ENCODE results near the gene ACVR1C.
"Not testable (repeated sequence)": the region's sequence is repeated elsewhere in the genome, so short reads cannot be mapped to it uniquely, and the experiment has no call there.

Gene ACVR1C

DNA sequence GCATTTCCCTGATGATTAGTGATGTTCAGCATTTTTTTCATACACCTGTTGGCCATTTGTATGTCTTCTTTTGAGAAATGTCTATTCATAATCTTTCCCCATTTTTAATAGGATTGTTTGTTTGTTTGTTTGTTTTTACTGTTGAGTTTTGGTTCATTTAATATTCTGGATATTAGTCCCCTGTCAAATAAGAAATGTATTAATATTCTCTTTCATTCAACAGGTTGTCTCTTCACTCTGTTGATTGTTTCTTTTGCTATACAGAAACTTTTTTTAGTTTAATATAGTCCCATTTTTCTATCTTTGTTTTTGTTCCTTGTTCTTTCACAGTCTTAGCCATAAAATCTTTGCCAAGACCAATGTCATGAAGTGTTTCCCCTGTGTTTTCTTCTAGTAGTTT lies 22.1 kb downstream of the ACVR1C start:
- Histone ChIP-seq H3K4me1 (ENCODE audit: insufficient read depth, low read length) (no peaks in the 10 kb centered on the region), H3K9me3 (ENCODE audit: control insufficient read depth, insufficient read depth, low read length) (no peaks in the 10 kb centered on the region), H3K36me3 (ENCODE audit: insufficient read depth, low read length) (no peaks in the 10 kb centered on the region), H3K9ac (ENCODE audit: low read depth, low read length) (no peak overlapping the region)

DNA sequence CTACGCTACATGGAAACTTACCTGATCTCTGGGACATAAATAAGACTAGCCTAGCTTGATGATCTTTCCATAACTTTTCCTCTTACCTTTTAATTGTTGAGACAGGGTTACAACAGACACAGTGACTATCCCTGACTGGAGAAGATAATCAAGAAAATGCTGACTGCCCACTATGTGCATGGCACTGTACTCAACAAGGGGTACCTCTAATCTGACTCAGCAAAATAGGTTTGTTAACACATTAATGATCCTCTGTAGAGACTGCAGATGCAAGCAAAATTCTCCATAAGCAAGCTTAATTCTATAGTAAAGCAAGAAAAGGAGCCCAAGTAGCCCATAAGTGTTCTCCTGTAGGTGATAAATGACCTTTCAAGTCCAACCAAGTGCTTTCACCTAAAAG lies 25.5 kb downstream of the ACVR1C start:
- H3K9me3 ChIP-seq (ENCODE audit: control insufficient read depth, insufficient read depth, low read length) = no peaks in the 10 kb centered on the region
- H3K9ac ChIP-seq (ENCODE audit: low read depth, low read length) = no peak overlapping the region
- no peaks in the 10 kb centered on the region for H3K36me3 ChIP-seq (ENCODE audit: insufficient read depth, low read length)
- H3K4me1 ChIP-seq (ENCODE audit: insufficient read depth, low read length) = no peaks in the 10 kb centered on the region

DNA sequence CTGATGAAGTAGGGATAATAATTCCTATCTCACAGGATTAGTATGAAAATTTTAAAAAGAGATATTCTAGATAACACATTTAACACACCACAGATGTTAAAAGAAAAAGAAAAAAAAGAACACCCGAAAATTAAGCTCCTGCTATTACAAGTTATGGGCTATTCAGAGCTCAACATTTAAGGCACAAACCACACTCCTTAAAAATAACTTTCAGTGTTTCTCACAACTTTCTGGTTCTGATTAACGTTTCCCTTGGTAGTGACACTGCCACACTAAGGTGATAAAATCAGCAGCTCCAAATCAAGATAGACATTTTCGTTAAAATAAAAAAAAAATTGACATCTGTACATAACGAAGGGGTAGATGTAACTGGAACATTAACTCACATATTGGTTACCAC lies 26.9 kb downstream of the ACVR1C start:
- no peaks in the 10 kb centered on the region for H3K4me1 ChIP-seq (ENCODE audit: insufficient read depth, low read length)
- no peak overlapping the region for H3K9ac ChIP-seq (ENCODE audit: low read depth, low read length)
- no peaks in the 10 kb centered on the region for H3K36me3 ChIP-seq (ENCODE audit: insufficient read depth, low read length)
- no peaks in the 10 kb centered on the region for H3K9me3 ChIP-seq (ENCODE audit: control insufficient read depth, insufficient read depth, low read length)

DNA sequence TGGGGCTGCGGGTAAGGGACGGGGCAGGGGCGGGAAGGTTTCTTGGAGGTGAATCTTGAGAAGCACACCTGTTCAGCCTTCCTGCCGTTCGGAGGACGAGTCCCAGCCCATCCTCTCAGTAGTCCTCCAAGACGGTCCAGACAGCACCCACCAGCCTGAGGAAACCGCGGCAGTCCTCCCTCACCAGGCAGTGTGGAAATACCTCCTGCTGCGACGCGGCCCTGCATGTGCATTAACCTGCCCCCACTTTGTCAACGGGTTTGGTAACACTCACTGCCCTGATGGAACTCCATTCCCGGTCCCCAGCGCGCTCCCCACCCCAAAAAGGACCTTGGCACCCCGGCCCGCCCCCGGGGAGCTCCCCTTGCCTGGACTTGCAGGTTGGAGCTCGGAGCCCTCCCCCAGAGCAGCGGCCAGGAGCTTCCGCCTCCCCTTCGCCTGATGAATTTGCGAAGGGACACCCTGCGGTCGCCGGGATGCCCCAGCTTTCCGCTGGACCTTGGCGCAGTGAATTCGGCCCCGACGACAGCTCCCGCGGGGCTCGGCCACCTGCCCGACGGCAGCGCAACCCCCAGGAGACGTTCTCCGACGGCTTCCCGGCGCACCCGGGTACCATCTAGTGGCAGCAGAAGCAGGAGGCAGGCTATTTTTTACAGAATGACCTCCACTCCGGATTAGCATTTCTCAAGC lies 31.5 kb downstream of the ACVR1C start:
- no peaks in the 10 kb centered on the region for H3K36me3 ChIP-seq (ENCODE audit: insufficient read depth, low read length)
- no peaks in the 10 kb centered on the region for H3K9me3 ChIP-seq (ENCODE audit: control insufficient read depth, insufficient read depth, low read length)
- peak overlapping the region; percentile 24; the same call in 1 of the 2 replicates for H3K9ac ChIP-seq (ENCODE audit: low read depth, low read length)
- no peaks in the 10 kb centered on the region for H3K4me1 ChIP-seq (ENCODE audit: insufficient read depth, low read length)

DNA sequence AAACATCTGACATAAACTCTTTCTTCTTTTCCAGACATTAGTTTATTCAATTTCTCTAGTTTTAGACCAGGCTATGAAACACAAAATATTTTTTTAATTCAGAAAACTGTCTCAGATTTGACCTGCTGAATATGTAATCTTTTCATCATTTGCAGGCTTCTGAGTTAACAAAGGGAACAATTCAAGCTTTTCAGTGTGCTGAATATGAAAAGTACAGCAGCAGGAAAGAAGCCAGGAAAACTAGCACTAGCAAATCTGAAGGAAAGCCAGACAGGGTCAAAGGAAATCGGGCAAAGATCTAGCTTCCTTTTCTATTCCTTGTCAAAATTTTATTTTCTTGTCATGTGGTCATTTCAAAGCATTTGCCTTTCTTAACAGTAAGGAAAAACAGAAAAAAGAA lies 35.3 kb downstream of the ACVR1C start:
- Histone ChIP-seq H3K9me3 (ENCODE audit: control insufficient read depth, insufficient read depth, low read length) (no peaks in the 10 kb centered on the region), H3K4me1 (ENCODE audit: insufficient read depth, low read length) (no peaks in the 10 kb centered on the region), H3K9ac (ENCODE audit: low read depth, low read length) (no peak overlapping the region), H3K36me3 (ENCODE audit: insufficient read depth, low read length) (no peaks in the 10 kb centered on the region)

DNA sequence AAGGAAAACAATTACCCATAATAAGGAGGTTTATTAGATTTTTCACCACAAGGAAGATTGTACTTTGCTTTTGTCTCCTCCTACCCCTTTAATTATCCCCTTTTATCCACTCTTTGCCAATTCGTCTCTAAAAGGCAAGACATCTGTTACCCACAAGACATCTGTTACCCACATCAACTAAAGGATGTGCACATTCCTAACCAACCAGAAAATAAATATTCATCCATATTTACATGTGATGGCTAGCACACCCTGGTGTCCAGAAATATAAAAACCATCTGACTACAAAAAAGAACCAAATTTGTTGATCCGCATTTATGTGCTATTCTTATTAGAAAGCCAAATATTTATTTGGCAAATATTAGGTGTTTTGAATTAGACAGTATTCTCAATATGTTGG lies 35.7 kb downstream of the ACVR1C start:
- H3K9ac ChIP-seq (ENCODE audit: low read depth, low read length) = no peak overlapping the region
- H3K9me3 ChIP-seq (ENCODE audit: control insufficient read depth, insufficient read depth, low read length) = no peaks in the 10 kb centered on the region
- no peaks in the 10 kb centered on the region for H3K4me1 ChIP-seq (ENCODE audit: insufficient read depth, low read length)
- H3K36me3 ChIP-seq (ENCODE audit: insufficient read depth, low read length) = no peaks in the 10 kb centered on the region

DNA sequence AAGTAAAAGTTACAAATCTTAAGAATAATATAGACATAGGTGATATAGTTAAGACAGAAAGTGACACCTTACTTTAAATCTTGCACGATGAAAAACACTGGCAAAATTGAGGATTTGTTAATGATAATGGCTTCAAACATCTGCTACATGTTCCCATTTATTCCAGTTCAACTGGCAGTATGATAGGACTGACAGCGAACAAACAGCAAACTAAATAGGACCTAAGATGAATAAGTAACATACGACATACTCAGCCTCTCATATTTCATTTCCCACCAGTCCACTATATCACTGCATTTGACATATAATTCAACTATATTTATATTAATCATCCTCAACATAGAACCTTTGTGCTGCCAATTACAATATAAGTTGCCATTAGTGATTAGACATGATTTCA lies 36.3 kb downstream of the ACVR1C start:
- Histone ChIP-seq H3K9me3 (ENCODE audit: control insufficient read depth, insufficient read depth, low read length) (no peaks in the 10 kb centered on the region), H3K9ac (ENCODE audit: low read depth, low read length) (no peak overlapping the region)

DNA sequence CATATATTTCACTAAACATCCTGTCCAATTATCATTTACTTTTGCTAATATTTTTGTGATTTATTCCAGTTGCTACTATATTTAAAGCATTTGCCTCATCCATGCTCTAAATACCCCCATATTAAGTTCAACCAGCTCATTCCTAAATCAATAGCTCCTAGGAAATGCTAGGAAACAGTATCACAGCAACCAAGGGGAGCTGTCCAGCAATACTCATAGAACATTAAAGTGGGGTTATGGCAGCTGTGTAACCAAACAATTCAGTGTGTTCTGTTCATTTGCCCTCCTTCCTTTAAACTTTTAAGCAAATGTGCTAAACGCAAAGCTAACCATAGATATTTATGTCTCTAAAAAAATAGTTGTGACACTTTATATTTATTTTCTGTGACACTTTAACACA lies 41.1 kb downstream of the ACVR1C start:
- Histone ChIP-seq H3K4me1 (ENCODE audit: insufficient read depth, low read length) (no peaks in the 10 kb centered on the region), H3K36me3 (ENCODE audit: insufficient read depth, low read length) (no peaks in the 10 kb centered on the region), H3K9ac (ENCODE audit: low read depth, low read length) (no peak overlapping the region), H3K9me3 (ENCODE audit: control insufficient read depth, insufficient read depth, low read length) (no peaks in the 10 kb centered on the region)

More for the DNA sequence above, 36.3 kb downstream of the ACVR1C start:
- Histone ChIP-seq H3K4me1 (ENCODE audit: insufficient read depth, low read length) (no peaks in the 10 kb centered on the region), H3K36me3 (ENCODE audit: insufficient read depth, low read length) (no peaks in the 10 kb centered on the region)

DNA sequence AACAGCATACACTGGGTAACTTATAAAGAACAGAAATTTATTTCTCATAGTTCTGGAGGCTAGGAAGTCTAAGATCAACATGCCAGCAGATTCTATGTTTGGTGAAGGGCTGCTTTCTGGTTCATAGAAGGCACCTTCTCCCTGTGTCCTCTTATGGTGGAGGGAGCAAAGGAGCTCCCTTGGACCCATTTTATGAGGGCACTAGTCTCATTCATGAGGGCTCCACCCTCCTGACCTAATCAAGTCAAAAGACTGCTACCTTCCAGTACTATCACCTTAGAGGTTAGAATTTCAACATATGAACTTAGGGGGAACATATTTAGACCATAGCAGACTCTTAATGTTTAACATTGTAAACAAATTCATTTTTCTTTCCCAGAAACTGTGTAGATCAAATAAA lies 54.5 kb downstream of the ACVR1C start:
- H3K36me3 ChIP-seq (ENCODE audit: insufficient read depth, low read length) = no peaks in the 10 kb centered on the region
- no peaks in the 10 kb centered on the region for H3K4me1 ChIP-seq (ENCODE audit: insufficient read depth, low read length)
- no peak overlapping the region for H3K9ac ChIP-seq (ENCODE audit: low read depth, low read length)
- H3K9me3 ChIP-seq (ENCODE audit: control insufficient read depth, insufficient read depth, low read length) = peaks cover 3% of the 10 kb centered on the region; the same call in 1 of the 2 replicates

DNA sequence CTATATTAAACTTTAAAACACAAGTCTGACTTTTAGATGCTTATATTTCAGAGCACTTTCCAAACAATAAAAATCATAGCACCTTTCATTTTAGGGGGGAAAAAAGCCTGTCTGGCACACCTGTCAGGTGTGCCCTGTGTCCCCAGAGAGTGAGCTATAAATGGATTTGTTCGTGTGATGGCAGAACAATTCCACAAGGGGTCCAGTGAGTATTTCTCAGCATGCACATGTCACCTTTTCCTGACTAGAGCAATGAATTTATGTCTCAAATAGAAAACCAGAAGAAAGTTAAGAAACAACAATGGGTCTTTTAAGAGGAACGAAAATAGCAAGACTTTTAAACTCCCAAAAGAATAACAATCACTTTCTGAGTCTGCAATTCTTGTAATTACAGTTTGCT lies 55.9 kb downstream of the ACVR1C start:
- Histone ChIP-seq H3K36me3 (ENCODE audit: insufficient read depth, low read length) (no peaks in the 10 kb centered on the region), H3K4me1 (ENCODE audit: insufficient read depth, low read length) (no peaks in the 10 kb centered on the region), H3K9ac (ENCODE audit: low read depth, low read length) (no peak overlapping the region), H3K9me3 (ENCODE audit: control insufficient read depth, insufficient read depth, low read length) (no peaks in the 10 kb centered on the region)

DNA sequence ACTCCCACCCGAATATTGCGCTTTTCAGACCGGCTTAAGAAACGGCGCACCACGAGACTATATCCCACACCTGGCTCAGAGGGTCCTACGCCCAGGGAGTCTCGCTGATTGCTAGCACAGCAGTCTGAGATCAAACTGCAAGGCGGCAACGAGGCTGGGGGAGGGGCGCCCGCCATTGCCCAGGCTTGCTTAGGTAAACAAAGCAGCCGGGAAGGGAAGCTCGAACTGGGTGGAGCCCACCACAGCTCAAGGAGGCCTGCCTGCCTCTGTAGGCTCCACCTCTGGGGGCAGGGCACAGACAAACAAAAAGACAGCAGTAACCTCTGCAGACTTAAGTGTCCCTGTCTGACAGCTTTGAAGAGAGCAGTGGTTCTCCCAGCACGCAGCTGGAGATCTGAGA lies 62.0 kb downstream of the ACVR1C start:
- not testable (repeated sequence) for H3K9me3 ChIP-seq (ENCODE audit: control insufficient read depth, insufficient read depth, low read length); H3K36me3 ChIP-seq (ENCODE audit: insufficient read depth, low read length); H3K9ac ChIP-seq (ENCODE audit: low read depth, low read length); H3K4me1 ChIP-seq (ENCODE audit: insufficient read depth, low read length)

DNA sequence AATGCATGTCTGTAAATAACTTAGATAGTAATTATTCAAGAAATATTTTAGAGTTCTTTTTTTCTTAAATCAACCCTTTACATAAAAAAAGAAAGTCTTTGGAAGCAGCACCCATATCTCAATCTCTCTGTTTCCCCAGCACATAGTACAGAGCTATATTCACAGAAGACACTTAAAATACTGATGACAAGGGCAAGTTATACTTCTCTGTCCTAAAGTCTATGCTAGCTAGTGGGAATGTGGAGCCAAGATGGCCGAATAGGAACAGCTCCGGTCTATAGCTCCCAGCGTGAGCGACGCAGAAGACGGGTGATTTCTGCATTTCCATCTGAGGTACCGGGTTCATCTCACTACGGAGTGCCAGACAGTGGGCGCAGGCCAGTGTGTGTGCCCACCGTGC lies 62.6 kb downstream of the ACVR1C start:
- H3K9ac ChIP-seq (ENCODE audit: low read depth, low read length) = peak overlapping the region; percentile 39
- H3K36me3 ChIP-seq (ENCODE audit: insufficient read depth, low read length); H3K4me1 ChIP-seq (ENCODE audit: insufficient read depth, low read length); H3K9me3 ChIP-seq (ENCODE audit: control insufficient read depth, insufficient read depth, low read length): not testable (repeated sequence)

DNA sequence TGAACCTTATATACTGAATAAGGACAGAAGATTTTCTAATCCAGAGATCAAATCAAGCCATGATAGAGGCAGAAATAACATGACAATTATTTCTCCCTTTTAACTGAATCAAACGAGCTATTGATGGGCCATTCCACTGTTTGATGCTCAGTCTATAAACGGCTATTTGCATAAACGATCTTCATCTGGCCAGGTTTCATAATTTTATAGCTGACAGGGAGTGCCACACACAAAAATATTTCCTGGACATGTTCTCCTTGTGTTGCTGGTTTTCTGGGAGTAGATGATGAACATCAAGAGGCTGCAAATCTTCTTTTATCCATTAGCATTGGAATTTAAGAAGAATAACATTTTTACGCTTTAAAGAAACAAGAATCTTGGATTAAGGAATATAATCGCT lies 63.1 kb downstream of the ACVR1C start:
- H3K36me3 ChIP-seq (ENCODE audit: insufficient read depth, low read length) = no peaks in the 10 kb centered on the region
- no peak overlapping the region for H3K9ac ChIP-seq (ENCODE audit: low read depth, low read length)
- H3K9me3 ChIP-seq (ENCODE audit: control insufficient read depth, insufficient read depth, low read length) = no peaks in the 10 kb centered on the region

DNA sequence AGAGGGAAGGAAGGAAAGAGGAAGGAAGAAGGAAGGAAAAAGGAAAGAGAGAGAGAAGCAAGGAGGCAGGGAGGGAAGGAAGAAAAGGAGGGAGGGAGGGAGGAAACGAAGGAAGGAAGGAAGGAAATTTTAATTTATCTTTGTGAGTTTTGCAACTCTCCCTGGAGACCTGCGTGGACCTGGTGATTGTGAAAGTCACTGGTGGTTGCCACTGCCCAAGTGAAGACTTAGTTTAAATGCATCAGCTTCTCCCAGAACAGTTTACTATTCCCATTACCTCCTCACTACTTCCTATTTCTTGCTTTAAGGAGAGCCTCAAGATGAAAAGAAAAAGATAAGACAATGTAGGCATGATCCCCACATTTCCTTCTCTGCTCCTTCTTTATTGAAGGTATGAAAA lies 68.8 kb downstream of the ACVR1C start:
- Histone ChIP-seq H3K36me3 (ENCODE audit: insufficient read depth, low read length) (no peaks in the 10 kb centered on the region), H3K9me3 (ENCODE audit: control insufficient read depth, insufficient read depth, low read length) (no peaks in the 10 kb centered on the region), H3K9ac (ENCODE audit: low read depth, low read length) (no peak overlapping the region), H3K4me1 (ENCODE audit: insufficient read depth, low read length) (peaks cover 7% of the 10 kb centered on the region; the same call in 1 of the 2 replicates)

More for the DNA sequence above, 63.1 kb downstream of the ACVR1C start:
- H3K4me1 ChIP-seq (ENCODE audit: insufficient read depth, low read length) = no peaks in the 10 kb centered on the region

DNA sequence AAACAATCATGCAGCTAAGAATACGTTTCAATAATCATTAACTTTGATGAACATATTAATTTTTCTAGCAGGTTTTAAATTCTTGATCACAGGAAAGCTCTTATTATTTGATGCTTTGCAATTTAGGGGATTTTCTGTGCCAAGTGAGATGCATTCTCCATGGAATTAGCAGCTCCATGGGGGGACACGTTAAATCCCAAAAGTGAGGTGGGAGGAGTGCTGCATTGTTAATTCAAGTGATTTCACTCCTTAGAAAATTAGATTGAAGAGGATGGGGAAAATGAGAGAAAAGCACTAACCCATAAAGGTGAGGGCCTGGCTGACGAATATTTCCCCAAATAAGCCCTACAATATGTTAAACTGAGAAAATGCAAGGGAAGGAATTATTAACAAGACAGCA lies 69.2 kb downstream of the ACVR1C start:
- Histone ChIP-seq H3K4me1 (ENCODE audit: insufficient read depth, low read length) (peaks cover 7% of the 10 kb centered on the region; the same call in 1 of the 2 replicates), H3K9ac (ENCODE audit: low read depth, low read length) (no peak overlapping the region), H3K9me3 (ENCODE audit: control insufficient read depth, insufficient read depth, low read length) (no peaks in the 10 kb centered on the region), H3K36me3 (ENCODE audit: insufficient read depth, low read length) (no peaks in the 10 kb centered on the region)

DNA sequence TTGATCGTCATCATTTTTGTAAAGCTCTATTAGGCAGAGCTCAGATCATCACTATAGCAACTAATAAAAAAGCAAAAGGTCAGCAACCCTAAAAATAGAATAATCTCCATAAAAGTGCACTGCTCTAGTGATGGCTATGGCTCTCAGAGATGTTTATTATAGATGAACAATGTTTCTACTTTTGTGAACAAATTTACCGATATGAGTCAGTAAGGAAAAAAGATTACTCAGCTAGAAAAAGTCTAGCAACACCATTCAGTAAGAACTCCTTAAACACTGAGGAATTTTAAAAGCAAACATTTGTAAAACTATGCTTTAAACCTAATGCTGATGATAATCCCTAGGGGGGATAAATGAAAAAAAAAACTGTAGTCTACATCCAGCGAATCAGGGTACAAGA lies 69.6 kb downstream of the ACVR1C start:
- peaks cover 7% of the 10 kb centered on the region; the same call in 1 of the 2 replicates for H3K4me1 ChIP-seq (ENCODE audit: insufficient read depth, low read length)
- no peak overlapping the region for H3K9ac ChIP-seq (ENCODE audit: low read depth, low read length)
- no peaks in the 10 kb centered on the region for H3K9me3 ChIP-seq (ENCODE audit: control insufficient read depth, insufficient read depth, low read length)
- H3K36me3 ChIP-seq (ENCODE audit: insufficient read depth, low read length) = no peaks in the 10 kb centered on the region
